Inflammatory macrophage (primary cell): ENCODE results near the gene POMP.
"Not testable (repeated sequence)": the region's sequence is repeated elsewhere in the genome, so short reads cannot be mapped to it uniquely, and the experiment has no call there.

Experiments
- DNase-seq, 2 donors: peaks; one replicate each; pipeline ENCODE4 v3.0.0-alpha.2; 2020 to 2022

POMP gene

GRCh38 chr13:28637714-28638355 is 21.1 kb upstream of the POMP start:
- DNase-seq = no peak

GRCh38 chr13:28638756-28639155 is 20.2 kb upstream of the POMP start:
- no peak for DNase-seq

- DNase-seq = no peak
Measured at GRCh38 chr13:28640861-28641599, 17.9 kb upstream of the POMP start.

GRCh38 chr13:28641600-28641926 is 17.4 kb upstream of the POMP start:
- DNase-seq = peak in 1 of 2 donors; percentile 40

GRCh38 chr13:28650284-28650683 is 8.6 kb upstream of the POMP start:
- DNase-seq = no peak

DNA sequence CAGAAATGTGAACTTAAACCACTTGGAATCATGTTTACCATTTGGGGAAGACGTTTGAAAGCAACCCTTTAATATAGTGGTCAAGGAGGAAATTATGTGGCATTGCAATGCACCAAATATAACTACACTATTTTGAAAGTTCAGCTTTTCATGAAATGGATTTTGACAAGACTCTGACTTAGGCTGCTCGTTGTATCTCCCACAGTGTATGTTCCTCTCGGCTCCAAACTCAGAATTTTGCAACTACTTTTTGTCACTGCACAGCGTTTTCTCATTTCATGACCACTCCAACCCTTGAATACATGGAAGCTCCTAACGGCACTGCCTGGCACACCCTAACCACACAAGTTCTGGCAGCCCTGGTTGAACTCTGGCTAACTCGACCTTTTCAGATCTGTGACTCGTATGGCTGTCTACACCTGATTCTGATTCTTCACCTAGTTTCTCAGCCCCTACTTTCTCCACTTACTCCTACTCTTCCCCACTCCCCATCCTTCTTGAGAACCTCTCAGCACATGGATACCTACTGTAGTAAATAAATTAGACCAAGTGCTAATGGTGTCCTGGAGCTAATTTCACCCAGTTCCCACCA is 7.0 kb upstream of the POMP start:
- DNase-seq = peak; percentile 65 to 68

- DNase-seq = no peak
Measured at GRCh38 chr13:28653111-28653510, 5.8 kb upstream of the POMP start.

DNA sequence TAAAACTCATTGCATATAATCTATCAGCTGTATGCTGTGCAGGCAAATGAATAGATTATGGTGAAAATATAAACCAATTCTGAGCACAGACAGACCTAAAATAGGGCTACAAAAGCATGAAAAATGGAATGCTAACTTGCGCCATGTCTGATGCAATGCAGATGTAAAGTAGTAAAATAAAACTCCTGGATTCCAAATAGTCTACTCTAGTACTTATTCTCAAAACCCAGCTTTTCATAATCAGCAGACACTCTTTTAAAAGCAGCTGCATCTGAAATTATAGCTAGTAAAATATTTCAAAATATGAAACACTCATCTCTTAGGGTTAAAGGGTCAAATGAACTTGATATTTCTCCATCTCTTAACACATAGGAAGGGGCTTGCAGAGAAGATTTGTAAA is 4.7 kb upstream of the POMP start:
- DNase-seq = no peak

- DNase-seq = no peak
Measured at GRCh38 chr13:28655561-28655960, 3.4 kb upstream of the POMP start.

- peak; percentile 52 to 54 for DNase-seq
Measured at GRCh38 chr13:28657784-28658538, 969 bp upstream of the POMP start.

GRCh38 chr13:28658539-28658795 is 463 bp upstream of the POMP start:
- DNase-seq = no peak

DNA sequence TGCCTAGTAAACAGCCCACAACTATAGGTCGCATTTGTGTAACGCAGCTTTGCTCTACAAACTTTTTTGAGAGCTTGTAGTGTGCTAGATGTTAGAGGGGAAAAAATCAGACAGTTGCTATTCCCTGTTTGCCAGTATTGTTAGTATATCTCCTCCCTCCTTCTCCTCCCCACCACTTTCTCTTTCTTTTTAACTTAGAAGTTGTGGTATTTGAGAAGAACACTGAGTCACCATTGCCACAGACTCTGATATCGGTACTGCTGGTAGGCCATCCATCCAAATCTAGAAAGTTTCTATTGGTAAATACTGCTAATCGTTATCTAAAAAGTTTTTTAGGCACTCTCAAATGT is 666 bp downstream of the POMP start:
- DNase-seq = peak in 1 of 2 donors; percentile 27

- no peak for DNase-seq
Measured at GRCh38 chr13:28666897-28667488, 8.1 kb downstream of the POMP start.

DNA sequence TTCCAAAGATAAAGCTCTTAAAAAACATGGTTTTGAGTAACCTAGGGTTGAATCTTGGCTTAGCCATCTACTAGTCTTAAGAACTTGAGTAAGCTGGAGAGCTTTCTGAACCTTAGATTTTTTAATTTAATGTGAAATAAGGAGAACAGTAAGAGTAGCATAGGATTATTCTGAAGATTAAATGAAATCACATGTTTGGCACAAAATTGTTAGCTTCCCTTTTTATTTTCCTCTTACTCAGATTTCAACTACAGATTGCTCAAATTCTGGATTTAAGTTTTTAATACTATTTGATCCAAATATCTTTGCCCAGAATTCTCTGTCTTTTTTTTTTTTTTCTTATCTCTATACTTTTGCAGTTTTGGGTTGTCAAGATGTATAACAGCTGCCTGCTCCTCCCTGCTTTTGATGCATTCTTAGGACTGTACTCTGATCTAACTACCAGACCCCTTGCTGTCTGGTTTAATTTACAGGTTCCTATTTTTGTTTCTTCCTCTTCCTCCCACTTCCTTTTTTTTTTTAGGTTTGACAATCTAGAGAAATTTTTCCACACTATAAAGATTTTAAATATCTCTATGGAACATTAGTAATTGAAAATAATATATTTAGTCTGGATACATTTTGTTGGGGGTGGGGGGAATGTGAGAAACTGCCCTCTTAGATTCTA is 12.3 kb downstream of the POMP start:
- DNase-seq = peak; percentile 22 to 72

- DNase-seq = peak in 1 of 2 donors; percentile 20
Measured at GRCh38 chr13:28678809-28679208, 19.9 kb downstream of the POMP start.

- DNase-seq = no peak
Measured at GRCh38 chr13:28679628-28680027, 20.7 kb downstream of the POMP start.

DNA sequence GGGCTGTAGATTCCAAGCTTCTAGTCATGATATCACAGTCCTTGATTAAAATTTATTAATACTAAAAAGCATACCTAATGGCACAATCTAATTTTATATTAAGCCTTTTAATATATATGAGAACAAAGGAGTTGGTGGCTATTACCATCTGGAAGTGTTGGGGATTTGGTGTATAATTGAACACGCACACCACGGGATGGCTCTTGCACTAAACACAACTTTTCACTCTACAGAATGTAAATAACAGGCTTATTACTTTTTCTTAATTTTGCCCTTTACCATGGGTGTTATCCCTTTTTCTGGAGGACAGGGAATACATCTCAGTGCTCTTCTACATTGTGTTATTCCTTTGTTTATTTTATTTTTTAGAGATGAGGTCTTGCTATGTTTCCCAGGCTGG is 21.6 kb downstream of the POMP start:
- no peak for DNase-seq

DNA sequence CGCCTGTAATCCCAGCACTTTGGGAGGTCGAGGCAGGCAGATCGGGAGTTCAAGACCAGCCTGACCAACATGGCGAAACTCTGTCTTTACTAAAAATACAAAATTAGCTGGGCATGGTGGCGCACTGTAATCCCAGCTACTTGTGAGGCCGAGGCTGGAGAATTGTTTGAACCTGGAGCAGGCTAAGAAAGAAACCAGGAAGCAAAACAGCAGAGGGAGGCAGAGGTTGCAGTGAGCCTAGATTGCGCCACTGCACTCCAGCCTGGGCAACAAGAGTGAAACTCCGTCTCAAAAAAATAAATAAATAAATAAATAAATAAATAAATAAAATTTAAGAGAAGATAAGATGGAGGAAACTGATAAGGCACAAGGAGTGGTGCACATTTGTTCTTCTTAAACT is 24.2 kb downstream of the POMP start:
- DNase-seq = peak in 1 of 2 donors; percentile 32

DNA sequence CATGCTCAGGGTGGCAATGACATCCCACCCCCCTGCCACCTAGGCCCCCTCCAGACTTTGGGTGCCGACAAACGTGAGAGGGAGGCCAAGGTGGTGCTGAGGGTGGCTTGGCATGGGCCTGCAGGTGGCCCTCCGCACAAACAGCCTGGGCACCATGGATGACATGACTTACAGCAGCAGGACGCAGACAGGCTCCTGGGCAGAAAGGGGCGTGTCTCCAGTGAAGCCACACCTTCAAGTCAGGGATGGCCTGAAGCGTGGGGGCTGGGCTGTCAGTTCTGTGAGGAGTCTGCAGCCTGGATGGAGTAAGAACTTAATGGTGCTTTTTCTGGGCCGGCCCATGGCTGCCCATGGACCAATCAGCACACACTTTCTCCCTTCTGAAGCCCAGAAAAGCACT is 25.3 kb downstream of the POMP start:
- no peak for DNase-seq

DNA sequence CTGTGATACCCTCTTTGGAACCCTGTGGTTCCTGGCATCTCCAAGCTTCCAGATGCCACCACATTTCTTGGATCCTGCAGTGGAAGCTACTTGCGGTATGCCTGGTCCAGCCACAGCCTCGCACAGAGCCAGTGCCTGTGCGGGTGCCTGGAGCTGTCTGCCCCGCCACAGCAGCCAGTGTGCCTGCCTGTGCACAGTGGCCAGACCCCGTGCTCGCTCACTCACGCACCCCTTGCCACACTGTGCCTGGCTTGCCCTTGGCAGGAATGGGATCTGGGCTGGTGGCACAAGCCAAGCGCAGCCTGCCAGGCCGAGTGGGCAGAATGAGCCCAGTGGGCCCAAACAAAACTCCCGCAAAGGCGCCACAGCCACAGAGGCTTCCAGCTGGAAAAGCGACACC is 26.2 kb downstream of the POMP start:
- DNase-seq = no peak

- peak; percentile 15 to 41 for DNase-seq
Measured at GRCh38 chr13:28685892-28686291, 27.0 kb downstream of the POMP start.

- not testable (repeated sequence) for DNase-seq
Measured at GRCh38 chr13:28693605-28694491, 34.9 kb downstream of the POMP start.
